ENCODE data around the gene SNRPD2.
"Not testable (repeated sequence)": the region's sequence is repeated elsewhere in the genome, so short reads cannot be mapped to it uniquely, and the experiment has no call there.

Gene SNRPD2

DNA sequence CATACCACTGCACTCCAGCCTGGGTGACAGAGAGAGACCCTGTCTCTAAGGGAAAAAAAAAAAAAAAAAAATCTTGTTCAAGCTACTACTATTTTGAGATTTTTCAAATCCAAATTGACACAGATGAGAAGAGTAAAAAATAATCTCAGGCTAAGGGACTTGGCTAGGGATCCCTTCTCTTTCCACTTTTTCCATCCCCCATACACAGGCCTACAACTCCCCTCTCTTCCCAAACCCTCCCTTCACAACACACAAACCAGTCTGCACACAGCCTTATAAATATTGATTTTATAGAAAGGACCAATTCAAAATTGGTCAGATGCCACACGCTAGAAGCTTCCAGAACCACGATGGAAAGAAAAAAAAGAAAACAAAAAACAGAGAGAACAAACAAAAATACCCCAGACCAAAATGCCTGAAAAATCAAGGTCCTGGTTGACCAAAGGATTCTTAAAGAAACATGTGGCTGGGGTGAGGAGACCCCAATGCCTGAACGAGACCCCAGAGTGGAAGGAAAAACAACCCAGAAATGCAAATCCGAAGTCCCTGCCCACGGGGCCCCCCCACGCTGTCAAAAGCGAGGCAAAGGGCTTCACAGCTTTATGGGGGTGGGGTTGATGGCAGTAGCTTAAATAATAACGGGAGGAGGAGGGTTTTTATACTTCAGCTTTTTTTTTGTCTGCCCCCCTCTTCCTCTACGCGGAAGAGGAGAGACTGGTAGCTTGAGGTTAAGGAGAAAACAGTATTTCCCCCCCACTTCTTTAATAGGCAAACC is 18.8 kb upstream of the SNRPD2 start:
- in situ Hi-C loops (cut with MboI; ENCODE audit: low pct_unique_long_range_greater_than_20kb, low sequenced_read_pairs) = no loop called here
- no peak for DNase-seq

DNA sequence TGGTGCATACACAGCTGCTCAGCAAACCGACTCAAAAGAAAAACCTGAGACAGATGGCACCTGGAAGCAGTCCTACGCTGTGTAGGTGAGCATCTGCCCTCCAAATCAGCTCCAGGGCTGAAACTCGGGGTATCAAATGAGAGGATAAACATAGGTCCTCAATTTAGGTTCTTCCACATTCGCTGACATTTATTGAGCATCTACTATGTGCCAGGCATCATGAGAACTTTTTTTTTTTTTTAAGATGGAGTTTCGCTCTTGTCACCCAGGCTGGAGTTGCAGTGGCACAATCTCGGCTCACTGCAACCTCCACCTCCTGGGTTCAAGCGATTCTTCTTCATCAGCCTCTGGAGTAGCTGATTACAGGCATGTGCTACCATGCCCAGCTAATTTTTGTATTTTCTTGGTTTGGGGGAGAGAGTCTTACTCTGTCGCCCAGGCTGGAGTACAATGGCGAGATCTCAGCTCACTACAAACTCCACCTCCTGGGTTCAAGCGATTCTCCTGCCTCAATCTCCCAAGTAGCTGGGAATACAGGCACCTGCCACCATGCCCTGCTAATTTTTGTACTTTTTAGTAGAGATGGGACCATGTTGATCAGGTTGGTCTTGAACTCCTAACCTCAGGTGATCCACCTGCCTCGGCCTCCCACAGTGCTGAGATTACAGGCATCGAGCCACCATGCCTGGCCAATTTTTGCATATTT is 14.1 kb upstream of the SNRPD2 start:
- in situ Hi-C loops (cut with MboI; ENCODE audit: low pct_unique_long_range_greater_than_20kb, low sequenced_read_pairs) = no loop called here
- DNase-seq = no peak

DNA sequence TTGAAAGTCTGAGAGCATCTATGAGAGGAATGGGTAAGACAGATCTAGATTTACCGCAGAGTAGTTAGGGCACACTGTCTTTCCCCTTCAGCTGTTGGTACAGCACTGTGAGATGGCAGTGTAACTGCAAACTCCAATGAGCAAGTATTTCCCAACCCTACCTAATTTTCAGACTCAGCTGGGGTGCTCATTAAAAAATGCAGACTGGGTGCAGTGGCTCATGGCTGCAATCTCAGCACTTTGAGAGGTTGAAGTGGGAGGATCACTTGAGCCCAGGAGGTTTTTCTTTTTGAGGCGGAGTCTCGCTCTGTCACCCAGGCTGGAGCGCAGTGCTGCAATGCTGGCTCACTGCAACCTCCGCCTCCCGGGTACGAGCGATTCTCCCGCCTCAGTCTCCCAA is 13.4 kb upstream of the SNRPD2 start:
- in situ Hi-C loops (cut with MboI; ENCODE audit: low pct_unique_long_range_greater_than_20kb, low sequenced_read_pairs) = no loop called here

DNA sequence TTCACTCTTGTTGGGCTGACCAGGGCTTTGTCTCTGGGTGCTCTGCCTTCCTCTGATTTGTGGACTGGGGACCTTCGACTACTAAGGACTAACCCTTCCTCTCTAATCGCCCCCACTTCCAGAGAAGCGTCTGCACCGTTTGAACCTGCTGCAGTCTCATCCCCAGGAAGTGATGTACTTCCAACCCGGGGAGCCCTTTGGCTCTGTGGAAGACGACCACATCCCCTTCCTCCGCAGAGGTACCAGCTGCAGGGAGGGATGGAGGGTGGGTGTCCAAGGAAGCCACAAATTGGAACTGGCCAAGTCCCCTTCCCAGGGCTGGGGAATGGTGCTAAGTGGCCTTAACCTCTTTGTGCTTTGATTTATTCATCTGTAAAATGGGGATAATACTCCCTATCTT is 9.9 kb upstream of the SNRPD2 start:
- in situ Hi-C loops (cut with MboI; ENCODE audit: low pct_unique_long_range_greater_than_20kb, low sequenced_read_pairs) = no loop called here

More for the DNA sequence above, 13.4 kb upstream of the SNRPD2 start:
- DNase-seq = no peak

DNA sequence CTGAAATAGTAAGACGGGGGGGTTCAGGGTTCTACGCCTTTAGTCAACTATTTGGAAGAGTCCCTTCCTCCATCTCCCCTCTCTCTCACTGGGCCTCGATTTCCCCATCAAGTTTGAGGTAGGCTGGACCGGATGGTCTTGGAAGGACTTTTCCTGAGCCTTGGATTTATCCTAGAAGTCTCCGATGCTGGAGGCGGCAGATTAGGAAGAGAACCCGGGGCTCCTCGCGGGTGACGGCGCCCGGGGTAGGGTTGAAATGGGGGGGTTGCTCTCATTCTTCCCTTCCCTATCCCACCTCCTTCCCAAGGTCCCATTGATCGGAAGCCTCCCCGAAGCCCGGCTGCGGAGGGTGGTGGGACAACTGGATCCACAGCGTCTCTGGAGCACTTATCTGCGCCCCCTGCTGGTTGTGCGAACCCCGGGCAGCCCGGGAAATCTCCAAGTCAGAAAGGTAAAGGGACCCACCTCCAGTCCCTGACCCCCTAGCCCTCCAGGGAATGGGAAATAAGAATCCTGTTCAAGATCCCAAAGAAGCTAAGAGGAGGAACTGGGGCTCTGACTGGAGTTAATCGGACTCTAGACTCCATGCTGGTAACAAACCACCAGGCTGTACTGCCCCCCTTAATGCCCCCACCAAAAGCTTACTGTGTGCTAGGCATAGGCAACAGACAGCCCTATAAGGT is 1.5 kb upstream of the SNRPD2 start:
- DNase-seq = peak; percentile 72
- in situ Hi-C loops (cut with MboI; ENCODE audit: low pct_unique_long_range_greater_than_20kb, low sequenced_read_pairs) = no loop called here

More for the DNA sequence above, 9.9 kb upstream of the SNRPD2 start:
- no peak for DNase-seq

DNA sequence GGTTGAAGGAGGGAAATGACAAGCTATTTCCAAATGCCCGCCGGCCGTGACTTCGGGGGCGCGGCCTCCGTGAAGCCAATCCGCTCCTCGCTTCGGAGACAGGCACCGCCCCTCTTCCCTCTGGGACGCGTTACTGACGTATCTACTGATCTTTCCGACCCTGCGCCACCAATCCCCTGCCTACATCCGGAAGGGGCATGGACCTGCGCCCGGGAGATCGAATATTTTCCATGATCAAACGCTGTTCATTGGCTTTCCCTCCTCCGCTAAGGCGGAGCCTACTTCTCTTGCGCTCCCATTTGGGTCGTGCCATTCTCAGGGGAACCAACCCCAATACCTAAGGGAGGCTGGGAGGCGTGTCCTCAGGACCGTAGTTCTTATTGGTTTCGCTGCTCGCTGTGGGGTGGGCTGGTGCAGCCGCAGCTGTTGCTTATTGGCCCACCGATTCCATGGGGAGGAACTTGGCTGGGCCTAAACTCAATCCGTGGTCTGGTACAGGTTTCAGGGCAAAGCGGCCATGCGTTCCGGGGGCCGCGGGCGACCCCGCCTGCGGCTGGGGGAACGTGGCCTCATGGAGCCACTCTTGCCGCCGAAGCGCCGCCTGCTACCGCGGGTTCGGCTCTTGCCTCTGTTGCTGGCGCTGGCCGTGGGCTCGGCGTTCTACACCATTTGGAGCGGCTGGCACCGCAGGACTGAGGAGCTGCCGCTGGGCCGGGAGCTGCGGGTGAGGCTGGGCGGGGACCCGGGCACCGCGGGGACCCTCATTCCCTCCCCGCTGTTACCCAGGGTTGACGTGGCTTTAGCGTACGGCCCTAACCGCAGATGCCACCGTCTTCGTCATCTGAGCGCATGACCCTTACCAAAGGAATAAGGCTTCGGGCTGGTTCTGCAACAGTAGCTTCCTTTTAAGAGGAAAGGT is 693 bp upstream of the SNRPD2 start, which contains the start of gene QPCTL:
Gene QPCTL, plus strand, starts transcription at position 480 of the 919 bp plus-strand sequence. Its CDS starts 38 bp downstream, at position 518.
- DNase-seq = peak; percentile 100
- in situ Hi-C loops (cut with MboI; ENCODE audit: low pct_unique_long_range_greater_than_20kb, low sequenced_read_pairs) = no loop called here

DNA sequence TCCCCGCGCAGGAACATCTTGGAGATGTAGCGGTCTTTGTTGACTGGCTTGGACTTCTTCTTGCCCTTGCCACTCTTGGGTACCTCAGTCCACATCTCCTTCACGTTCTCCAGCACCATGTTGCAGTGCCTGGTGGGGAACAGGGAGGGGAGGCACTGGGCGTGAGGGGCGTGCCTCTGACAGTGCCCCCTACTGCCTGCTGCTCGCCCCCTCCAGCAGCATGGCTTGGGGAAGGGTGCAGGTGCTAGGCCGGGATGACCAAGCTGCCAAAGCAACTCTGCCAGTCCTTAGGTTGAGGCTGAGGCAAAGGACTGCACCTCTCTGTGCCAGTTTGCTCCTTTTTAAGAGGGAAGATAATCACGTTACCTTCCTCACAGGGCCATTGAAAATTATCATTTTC is 4.2 kb downstream of the SNRPD2 start:
- in situ Hi-C loops (cut with MboI; ENCODE audit: low pct_unique_long_range_greater_than_20kb, low sequenced_read_pairs) = no loop called here
- DNase-seq = no peak

DNA sequence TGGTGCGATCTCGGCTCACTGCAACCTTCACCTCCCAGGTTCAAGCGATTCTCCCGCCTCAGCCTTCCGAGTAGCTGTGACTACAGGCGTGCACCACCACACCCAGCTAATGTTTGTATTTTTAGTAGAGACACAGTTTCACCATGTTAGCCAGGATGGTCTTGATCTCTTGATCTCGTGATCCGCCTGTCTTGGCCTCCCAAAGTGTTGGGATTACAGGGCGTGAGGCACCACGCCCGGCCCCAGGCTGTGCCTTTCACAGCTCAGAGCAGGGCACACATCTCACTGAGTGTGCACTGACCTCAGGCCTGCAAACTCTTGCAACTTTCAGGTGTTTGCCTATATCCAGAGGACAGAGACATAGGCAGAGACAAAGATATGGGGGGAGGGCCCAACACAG is 6.7 kb downstream of the SNRPD2 start:
- in situ Hi-C loops (cut with MboI; ENCODE audit: low pct_unique_long_range_greater_than_20kb, low sequenced_read_pairs); DNase-seq: not testable (repeated sequence)

DNA sequence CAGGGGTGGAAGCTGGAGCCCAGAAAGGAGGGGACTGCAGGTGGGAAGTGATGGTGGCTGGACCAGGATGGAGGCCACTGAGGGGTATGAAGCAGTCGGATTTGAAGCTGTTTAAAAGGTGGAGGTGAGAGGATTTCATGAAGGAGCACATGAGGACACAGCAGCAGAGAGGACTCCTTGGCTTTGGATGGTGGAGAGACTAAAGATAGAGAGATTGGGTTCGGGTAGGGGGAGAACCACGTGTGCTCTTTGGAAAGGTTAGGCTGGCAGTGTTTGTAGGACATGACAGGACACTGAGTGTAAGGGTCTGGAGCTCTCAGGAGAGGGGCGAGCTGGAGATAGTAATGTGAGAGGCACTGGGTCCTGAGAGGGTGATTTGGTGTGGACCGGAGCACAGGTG is 8.8 kb downstream of the SNRPD2 start:
- in situ Hi-C loops (cut with MboI; ENCODE audit: low pct_unique_long_range_greater_than_20kb, low sequenced_read_pairs) = no loop called here
- no peak for DNase-seq

DNA sequence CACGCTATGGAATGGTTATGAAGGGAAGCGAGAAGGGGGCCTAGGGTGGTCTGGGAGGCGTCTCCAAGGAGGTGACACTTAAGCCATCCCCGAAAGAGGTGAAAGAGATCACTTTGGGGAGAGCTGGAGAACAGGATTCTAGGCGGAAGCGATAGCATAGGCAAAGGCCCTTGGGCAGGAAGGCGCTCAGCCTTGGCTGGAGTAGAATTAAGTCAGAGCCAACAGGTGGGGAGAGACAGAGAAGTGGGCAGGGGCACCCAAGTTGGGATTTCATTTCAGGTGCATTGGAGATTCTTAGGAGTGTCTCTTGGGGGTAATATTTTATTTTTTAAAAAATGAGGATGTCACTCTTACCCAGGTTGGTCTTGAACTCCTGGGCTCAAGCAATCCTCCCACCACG is 9.6 kb downstream of the SNRPD2 start:
- in situ Hi-C loops (cut with MboI; ENCODE audit: low pct_unique_long_range_greater_than_20kb, low sequenced_read_pairs) = no loop called here

DNA sequence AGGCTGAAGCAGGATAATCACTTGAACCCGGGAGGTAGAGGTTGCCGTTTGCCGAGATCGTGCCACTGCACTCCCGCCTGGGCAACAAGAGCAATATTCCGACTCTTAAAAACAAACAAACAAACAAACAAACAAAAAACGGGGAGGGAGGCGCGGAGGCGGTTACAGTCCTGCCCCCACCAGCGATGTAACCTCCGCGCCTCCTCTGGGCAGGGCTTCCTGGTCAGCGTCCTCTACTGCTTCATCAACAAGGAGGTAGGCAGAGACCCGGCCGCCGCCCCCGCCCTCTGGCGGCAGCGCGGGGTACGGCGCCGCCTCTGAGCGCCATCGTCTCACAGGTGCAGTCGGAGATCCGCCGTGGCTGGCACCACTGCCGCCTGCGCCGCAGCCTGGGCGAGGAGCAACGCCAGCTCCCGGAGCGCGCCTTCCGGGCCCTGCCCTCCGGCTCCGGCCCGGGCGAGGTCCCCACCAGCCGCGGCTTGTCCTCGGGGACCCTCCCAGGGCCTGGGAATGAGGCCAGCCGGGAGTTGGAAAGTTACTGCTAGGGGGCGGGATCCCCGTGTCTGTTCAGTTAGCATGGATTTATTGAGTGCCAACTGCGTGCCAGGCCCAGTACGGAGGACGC is 10.2 kb downstream of the SNRPD2 start:
- in situ Hi-C loops (cut with MboI; ENCODE audit: low pct_unique_long_range_greater_than_20kb, low sequenced_read_pairs) = no loop called here

More for the DNA sequence above, 9.6 kb downstream of the SNRPD2 start:
- DNase-seq = no peak

DNA sequence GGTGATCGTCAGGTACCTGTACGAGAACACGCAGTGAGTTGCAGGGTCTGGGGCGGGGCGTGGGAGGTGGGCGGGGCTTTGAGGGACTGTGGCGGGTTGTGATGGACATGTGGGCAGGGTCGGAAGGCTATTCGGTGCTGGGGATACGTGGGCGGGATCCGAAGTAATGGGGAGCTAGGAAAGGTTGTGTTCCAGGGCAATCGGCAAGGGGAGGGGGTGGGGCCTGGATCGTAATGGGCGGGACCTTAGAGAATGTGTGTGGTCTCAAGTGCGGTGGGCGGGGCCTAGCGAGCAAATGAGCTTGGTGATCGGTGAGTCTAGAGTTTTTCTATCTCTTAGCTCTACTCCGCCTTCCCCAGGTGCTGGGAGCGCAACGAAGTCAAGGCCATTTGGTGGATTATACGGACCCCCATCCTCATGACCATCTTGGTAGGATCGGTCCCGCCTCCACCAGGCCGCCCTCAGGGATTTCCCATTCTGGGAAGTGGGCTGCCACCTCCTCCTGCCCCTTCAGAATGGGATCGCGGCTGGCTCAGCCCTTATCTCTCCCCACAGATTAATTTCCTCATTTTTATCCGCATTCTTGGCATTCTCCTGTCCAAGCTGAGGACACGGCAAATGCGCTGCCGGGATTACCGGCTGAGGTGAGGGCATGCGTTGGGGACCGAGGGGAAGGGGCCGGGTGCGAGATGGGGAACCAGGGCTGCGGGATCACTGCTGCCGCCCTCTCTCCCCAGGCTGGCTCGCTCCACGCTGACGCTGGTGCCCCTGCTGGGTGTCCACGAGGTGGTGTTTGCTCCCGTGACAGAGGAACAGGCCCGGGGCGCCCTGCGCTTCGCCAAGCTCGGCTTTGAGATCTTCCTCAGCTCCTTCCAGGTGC is 14.2 kb downstream of the SNRPD2 start:
- no peak for DNase-seq
- in situ Hi-C loops (cut with MboI; ENCODE audit: low pct_unique_long_range_greater_than_20kb, low sequenced_read_pairs) = no loop called here

More for the DNA sequence above, 10.2 kb downstream of the SNRPD2 start:
- DNase-seq = peak; percentile 95

DNA sequence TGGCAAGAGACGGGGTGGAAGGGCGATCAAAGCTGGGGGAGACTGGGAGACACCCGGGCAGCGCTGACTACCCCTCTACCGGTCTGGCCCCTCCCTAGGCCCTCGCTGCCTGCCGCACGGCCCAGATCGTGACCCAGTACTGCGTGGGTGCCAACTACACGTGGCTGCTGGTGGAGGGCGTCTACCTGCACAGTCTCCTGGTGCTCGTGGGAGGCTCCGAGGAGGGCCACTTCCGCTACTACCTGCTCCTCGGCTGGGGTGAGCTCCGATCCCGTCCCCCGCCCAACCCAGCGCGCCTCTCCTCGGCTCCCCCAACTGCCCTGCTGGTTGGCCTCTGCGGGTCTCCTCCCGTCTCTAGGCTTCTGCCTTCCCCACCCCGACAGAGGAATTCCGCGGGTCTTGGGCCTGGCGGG is 14.9 kb downstream of the SNRPD2 start:
- DNase-seq = no peak
- in situ Hi-C loops (cut with MboI; ENCODE audit: low pct_unique_long_range_greater_than_20kb, low sequenced_read_pairs) = no loop called here

DNA sequence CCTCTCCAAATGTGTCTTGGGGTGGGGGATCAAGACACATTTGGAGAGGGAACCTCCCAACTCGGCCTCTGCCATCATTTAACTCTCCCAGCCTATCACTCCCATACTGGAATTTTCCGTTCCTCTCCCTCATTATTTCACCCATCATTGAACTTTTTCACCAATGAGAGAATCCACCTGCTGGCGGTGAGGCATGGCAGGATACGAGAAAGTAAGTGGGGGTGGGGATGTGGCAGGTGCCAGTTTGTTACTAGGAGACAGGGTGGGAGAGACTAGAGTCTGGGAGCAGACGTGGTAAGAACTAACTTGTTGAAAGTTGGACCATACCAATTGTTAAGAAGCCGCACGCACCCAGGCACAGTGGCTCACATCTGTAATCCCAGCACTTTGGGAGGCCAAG is 16.8 kb downstream of the SNRPD2 start:
- in situ Hi-C loops (cut with MboI; ENCODE audit: low pct_unique_long_range_greater_than_20kb, low sequenced_read_pairs) = no loop called here
- no peak for DNase-seq

DNA sequence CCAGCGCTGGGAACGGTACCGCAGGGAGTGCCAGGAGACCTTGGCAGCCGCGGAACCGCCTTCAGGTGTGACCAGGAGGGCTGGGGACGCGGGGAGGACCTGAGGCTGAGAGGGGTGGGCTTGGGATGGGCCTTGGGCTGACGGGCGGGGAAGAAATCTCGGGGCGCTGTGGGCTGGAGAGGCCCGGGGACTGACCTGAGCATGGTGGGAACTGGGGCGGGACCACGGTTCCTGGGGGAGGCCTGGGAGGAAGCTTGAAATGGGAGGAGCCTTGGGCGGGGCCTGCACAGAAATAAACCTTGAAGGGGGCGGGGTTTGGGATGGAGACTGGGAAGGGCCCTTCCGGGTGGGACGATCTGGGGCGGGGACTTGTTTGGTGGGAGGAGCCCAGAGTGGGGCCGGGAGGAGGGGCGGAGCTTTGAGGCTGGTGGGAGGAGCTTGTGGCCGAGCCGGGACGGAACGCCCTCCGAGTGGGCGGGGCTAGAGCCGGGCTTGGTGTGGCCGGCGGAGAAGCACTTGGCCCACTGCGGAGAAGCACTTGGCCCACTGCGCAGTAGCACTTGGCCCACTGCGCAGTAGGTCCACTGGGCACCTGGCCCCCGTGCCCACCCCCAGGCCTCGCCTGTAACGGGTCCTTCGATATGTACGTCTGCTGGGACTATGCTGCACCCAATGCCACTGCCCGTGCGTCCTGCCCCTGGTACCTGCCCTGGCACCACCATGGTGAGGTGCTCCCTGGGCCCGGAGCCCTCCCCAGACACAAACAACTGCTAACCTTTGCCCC is 20.9 kb downstream of the SNRPD2 start:
- DNase-seq = peak; percentile 88
- in situ Hi-C loops (cut with MboI; ENCODE audit: low pct_unique_long_range_greater_than_20kb, low sequenced_read_pairs) = no loop called here

DNA sequence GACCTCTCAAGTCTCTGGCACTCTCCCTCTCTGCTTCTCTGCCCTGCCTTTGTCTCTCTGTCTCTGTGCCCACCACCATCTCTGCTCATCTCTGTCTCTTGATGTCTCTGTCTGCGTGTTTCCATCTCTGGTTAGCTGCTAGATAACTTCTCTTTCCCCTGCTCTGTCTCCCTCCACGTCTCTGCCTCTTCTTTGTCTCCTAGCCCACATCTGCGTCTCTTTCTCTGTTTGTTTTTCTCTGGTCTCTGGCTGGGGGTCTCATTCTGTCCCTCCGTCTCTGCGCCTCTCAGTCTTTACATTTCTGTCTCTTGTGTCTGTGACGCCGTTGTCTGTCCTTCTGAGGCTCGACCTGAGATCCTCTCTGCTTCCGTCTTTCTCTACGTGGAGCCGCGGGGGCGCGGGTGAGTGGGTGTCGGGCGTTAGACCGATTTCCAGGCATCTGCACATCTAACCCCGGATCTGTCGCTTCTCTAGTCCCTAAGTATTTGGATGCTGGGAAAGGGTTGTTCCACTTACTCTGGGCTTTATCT is 23.3 kb downstream of the SNRPD2 start:
- DNase-seq = no peak
- in situ Hi-C loops (cut with MboI; ENCODE audit: low pct_unique_long_range_greater_than_20kb, low sequenced_read_pairs) = no loop called here

Data from KBM-7 (cell line).